B cell (primary cell): ENCODE measurements around the gene SS18L1. TPM values are rescaled to one million over a fixed set of nuclear protein-coding genes. Genes with fewer than 3 reads are reported as not detected.
A peak's percentile ranks its signal among the peaks of the same experiment; 100 is the strongest.

ENCODE experiments used
- ATAC-seq: fragments of 200-7000 bp; cut with Tn5 transposase; one replicate; pipeline ENCODE4 v1.10.0; 2021; ENCODE audit warnings: low read depth, mild to moderate bottlenecking, moderate number of reproducible peaks, moderate library complexity
- CTCF ChIA-PET: fragments of 350-600 bp; sonication (Branson Sonifier 250); formaldehyde crosslinking; loops from one replicate; lab custom pipeline; 2021; ENCODE audit warnings: antibody characterized with exemption, inconsistent platforms; lab: Charles Lee
- POLR2A ChIA-PET: fragments of 350-600 bp; sonication (Branson Sonifier 250); formaldehyde crosslinking; loops from one replicate; lab custom pipeline; 2021; ENCODE audit warnings: antibody characterized with exemption; lab: Charles Lee
- DNase-seq: peaks from one replicate; pipeline ENCODE4 v3.0.0; 2013
- H2AFZ ChIP-seq: 2 replicates; pipeline ENCODE4 v1.6.1; 2012; ENCODE audit warnings: mild to moderate bottlenecking, low read depth, low read length; ENCODE audit not compliant: insufficient read depth, poor library complexity, severe bottlenecking
- H3K27ac ChIP-seq, 2 donors: 1 replicate in 1 of 2; 2 replicates in 1 of 2; pipeline ENCODE4 v1.5.1; 2012 to 2013; ENCODE audit warnings: low read length in 2 of 2, mild to moderate bottlenecking in 2 of 2, moderate library complexity in 1 of 2
- H3K27me3 ChIP-seq, 4 experiments: fragments of 200-600 bp in 1 of 4; sonication (generic) in 1 of 4; replicated peaks in 1 of 4; 1 replicate in 2 of 4; 2 replicates in 2 of 4; pipeline versions ENCODE4 v1.6.1 to v1.7.0; 2013 to 2016; ENCODE audit warnings: low read length in 3 of 4, mild to moderate bottlenecking in 2 of 4, mixed read lengths in 1 of 4, moderate library complexity in 1 of 4; ENCODE audit not compliant: insufficient read depth in 4 of 4, control insufficient read depth in 3 of 4; ENCODE audit errors: control extremely low read depth in 1 of 4
- H3K36me3 ChIP-seq, 2 experiments: replicated peaks in 1 of 2; 1 replicate in 1 of 2; 2 replicates in 1 of 2; pipeline versions ENCODE4 v1.6.1 to v1.7.1; 2013; ENCODE audit warnings: low read length in 1 of 2; ENCODE audit not compliant: insufficient read depth in 2 of 2, control insufficient read depth in 1 of 2; ENCODE audit errors: control extremely low read depth in 1 of 2, extremely low read depth in 1 of 2
- H3K4me1 ChIP-seq, 2 donors: fragments of 200-600 bp in 1 of 2; sonication (generic) in 1 of 2; 1 replicate in 1 of 2; 2 replicates in 1 of 2; pipeline versions ENCODE4 v1.5.1 to v1.6.1; 2013 to 2017; ENCODE audit warnings: low read length in 2 of 2; ENCODE audit not compliant: control insufficient read depth in 2 of 2, insufficient read depth in 2 of 2
- H3K4me2 ChIP-seq: replicated peaks from 2 replicates; pipeline ENCODE3; 2012; ENCODE audit warnings: mild to moderate bottlenecking, low read depth, low read length; ENCODE audit not compliant: poor library complexity, severe bottlenecking
- H3K4me3 ChIP-seq, 5 experiments: fragments of 200-600 bp in 1 of 5; sonication (generic) in 1 of 5; 1 replicate in 3 of 5; 2 replicates in 2 of 5; pipeline versions ENCODE4 v1.5.1 to v1.7.0; 2011 to 2016; ENCODE audit warnings: low read length in 4 of 5, mild to moderate bottlenecking in 4 of 5, low read depth in 2 of 5, control low read depth in 1 of 5, moderate library complexity in 1 of 5; ENCODE audit not compliant: insufficient read depth in 1 of 5; ENCODE audit errors: control extremely low read depth in 1 of 5, extremely low read depth in 1 of 5
- H3K79me2 ChIP-seq: fragments of 200-600 bp; sonication (generic); one replicate; pipeline ENCODE4 v1.6.0; 2016; ENCODE audit warnings: low read length; ENCODE audit not compliant: control insufficient read depth, insufficient read depth
- H3K9ac ChIP-seq: fragments of 200-600 bp; sonication (generic); 2 replicates; pipeline ENCODE4 v1.6.1; 2017; ENCODE audit warnings: mild to moderate bottlenecking, low read length, moderate library complexity
- H3K9me3 ChIP-seq, 3 donors: one replicate each; pipeline versions ENCODE4 v1.6.1 to v1.7.1; 2013; ENCODE audit warnings: low read length in 2 of 3; ENCODE audit not compliant: control insufficient read depth in 2 of 3, insufficient read depth in 1 of 3; ENCODE audit errors: control extremely low read depth in 1 of 3
- H4K20me1 ChIP-seq: 2 replicates; pipeline ENCODE4 v1.6.0; 2012; ENCODE audit warnings: mild to moderate bottlenecking, low read length; ENCODE audit not compliant: insufficient read depth, control insufficient read depth, poor library complexity, severe bottlenecking
- H3K27ac Mint-ChIP-seq: one replicate; pipeline ENCODE4 v1.8.0; 2021; ENCODE audit warnings: mixed read lengths
- H3K27me3 Mint-ChIP-seq: one replicate; pipeline ENCODE4 v1.8.0; 2021; ENCODE audit warnings: mixed read lengths
- H3K4me1 Mint-ChIP-seq: one replicate; pipeline ENCODE4 v1.8.0; 2021; ENCODE audit warnings: mixed read lengths
- H3K4me3 Mint-ChIP-seq: one replicate; pipeline ENCODE4 v1.8.0; 2021; ENCODE audit warnings: mixed read lengths
- H3K9me3 Mint-ChIP-seq: one replicate; pipeline ENCODE4 v1.8.0; 2022; ENCODE audit warnings: mixed read lengths; ENCODE audit not compliant: insufficient read depth
- CTCF ChIP-seq: fragments of 200-600 bp; IDR thresholded peaks from one replicate; pipeline ENCODE4 v1.8.0; 2022; ENCODE audit warnings: antibody characterized with exemption, mild to moderate bottlenecking
- EZH2 ChIP-seq: IDR thresholded peaks from 2 replicates; pipeline ENCODE4 v1.6.1; 2012; ENCODE audit warnings: borderline replicate concordance, low read depth, mild to moderate bottlenecking, moderate library complexity, low read length; ENCODE audit not compliant: insufficient read depth, poor library complexity, severe bottlenecking
- WGBS: methylation state at CpG from one replicate; pipeline ENCODE4 v1.1.5; 2013; ENCODE audit warnings: missing lambda C conversion rate; ENCODE audit not compliant: insufficient coverage; 5-methylcytosine and 5-hydroxymethylcytosine counted together
- intact Hi-C: fragments of 100-400 bp; cut with micrococcal nuclease; formaldehyde crosslinking; loops from one replicate; pipeline ENCODE4 v1.10.0; 2022
- polyA plus RNA-seq: library from polyadenylated mRNA; depleted of rRNA; stranded (reverse); fragments of >200 nt; gene quantifications from 2 replicates; pipeline ENCODE4 v1.2.3, GENCODE V29; 2012
- total RNA-seq, 2 donors: library from RNA; stranded (reverse); fragments of 120-200 nt in 1 of 2; gene quantifications; 1 replicate in 1 of 2; 2 replicates in 1 of 2; pipeline versions ENCODE4 v1.2.3 to v1.2.4, GENCODE V29; 2013 to 2022

Gene SS18L1
- total and polyA plus RNA-seq, 2 donors (not counting 1 experiment from before 2014, with no cell fraction given): 15.4 to 20.7 TPM

- no peaks in the 10 kb centered on the region for H3K27me3 ChIP-seq
- no peak overlapping the region for H3K4me3 ChIP-seq
- no peaks in the 10 kb centered on the region for H3K27me3 Mint-ChIP-seq
- CTCF ChIA-PET: interaction anchor here (1.0 to 1.5 kb wide), 2 partner anchors 146 to 226 kb away, joined by 3 to 13 read pairs; no protein-coding TSS in a partner anchor
- no peak overlapping the region for H3K27ac Mint-ChIP-seq
- peaks cover 0 to 12% of the 10 kb centered on the region in 2 experiments for H3K36me3 ChIP-seq
- H3K4me1 Mint-ChIP-seq: peaks cover 11% of the 10 kb centered on the region
- ATAC-seq (peak; percentile 95), DNase-seq (peak; percentile 70)
- H4K20me1 ChIP-seq: peaks cover 36% of the 10 kb centered on the region
- peaks cover 0 to 4% of the 10 kb centered on the region in 2 donors for H3K4me1 ChIP-seq
- H3K79me2 ChIP-seq: peaks cover 58% of the 10 kb centered on the region
- TF ChIP-seq CTCF: peak; percentile 66
- TF ChIP-seq EZH2: no peak
- H3K9me3 ChIP-seq: peaks cover 0 to 19% (median 0%) of the 10 kb centered on the region in 3 donors
- peaks cover 6% of the 10 kb centered on the region for H3K9me3 Mint-ChIP-seq
- no peak overlapping the region for H2AFZ ChIP-seq
- H3K4me2 ChIP-seq: no peak overlapping the region
- POLR2A ChIA-PET: no interaction called here
- H3K9ac ChIP-seq: no peak overlapping the region
- intact Hi-C loops: no loop called here
- no peak overlapping the region for H3K27ac ChIP-seq
- H3K4me3 Mint-ChIP-seq: no peak overlapping the region
- 63% methylated on average over 20 of the region's 24 CpGs for WGBS
Observed at GRCh38 chr20:62156592-62157386, 13.2 kb downstream of the SS18L1 start.
